Measurements from ENCODE around the gene GABRG3.

DNA sequence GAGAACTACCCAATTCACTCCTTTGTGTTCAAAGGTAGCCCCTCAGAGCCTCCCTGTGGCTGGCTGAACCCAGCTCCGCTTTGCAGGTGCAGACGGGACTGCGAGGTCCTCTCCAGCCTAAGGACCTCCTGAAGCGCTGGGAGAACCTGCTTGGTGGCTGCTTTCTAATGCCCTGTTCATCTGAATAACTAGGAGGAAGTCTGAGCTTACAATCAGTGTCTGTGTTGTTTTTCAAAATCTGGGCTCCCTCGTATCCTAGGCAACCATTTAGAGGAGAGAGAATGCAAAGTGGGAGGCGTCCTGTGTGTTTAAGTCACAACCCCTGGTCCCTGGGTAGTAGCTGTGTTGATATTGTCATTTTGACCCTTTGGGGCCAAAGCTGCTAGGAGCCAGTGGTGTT lies 99.9 kb downstream of the GABRG3 start:
- no peak for TF ChIP-seq CTCF (IDR thresholded peaks at IDR 0.05; ENCODE audit: poor library complexity)
- no peak for TF ChIP-seq EZH2phosphoT487 (IDR thresholded peaks at IDR 0.05; ENCODE audit: low read depth, severe bottlenecking, unreplicated experiment)
- no peak for TF ChIP-seq EZH2 (IDR thresholded peaks at IDR 0.05; ENCODE audit: borderline replicate concordance)
